K562 (cell line): ENCODE results near the gene ATF4. TPM values are rescaled to one million over a fixed set of nuclear protein-coding genes. Genes with fewer than 3 reads are reported as not detected.
A peak's percentile ranks its signal among the peaks of the same experiment; 100 is the strongest.

Experiments used
- CBX1 ChIP-seq: sonication (generic); IDR thresholded peaks from 2 replicates; pipeline ENCODE4 v1.6.1; 2016; ENCODE audit warnings: antibody characterized with exemption, low read depth, mild to moderate bottlenecking
- MGA ChIP-seq: fragments of 450-650 bp; IDR thresholded peaks from 2 replicates; pipeline ENCODE4 v1.6.1; 2016; ENCODE audit warnings: mild to moderate bottlenecking, moderate library complexity
- REST ChIP-seq, 2 experiments: fragments of 450-650 bp; formaldehyde crosslinking in 1 of 2; IDR thresholded peaks; 2 replicates each; pipeline versions ENCODE4 v1.4.0 to v1.6.1; 2014 to 2020; ENCODE audit warnings: mild to moderate bottlenecking in 2 of 2, borderline replicate concordance in 1 of 2, low read depth in 1 of 2
- ZFP36 ChIP-seq: fragments of 150-350 bp; IDR thresholded peaks from 2 replicates; pipeline ENCODE4 v1.6.1; 2018; ENCODE audit warnings: low read length, low read depth; ENCODE audit not compliant: partially characterized antibody
- polyA plus RNA-seq, 8 experiments: library from polyadenylated mRNA; depleted of rRNA in 4 of 8; stranded (reverse) in 5 of 8; unstranded in 3 of 8; fragments of >200 nt; fragmentation: Nextera tagmentation in 2 of 8; fragmentation: Illumina TruSeq in 1 of 8; extraction: Ambion mirVana in 2 of 8; extraction: Trizol in 1 of 8; gene quantifications; 2 replicates each; pipeline versions ENCODE4 v1.2.1 to v1.2.3, GENCODE V29; 2011 to 2014; ENCODE audit warnings: inconsistent platforms in 1 of 8, missing spikeins in 1 of 8
- total RNA-seq, 7 experiments: library from RNA; depleted of rRNA in 6 of 7; stranded (reverse); fragments of >200 nt in 6 of 7; fragmentation: Illumina TruSeq in 2 of 7; extraction: Trizol in 2 of 7; gene quantifications; 2 replicates each; pipeline versions ENCODE4 v1.2.1 to v1.2.3, GENCODE V29; 2011 to 2021; ENCODE audit warnings: low replicate concordance in 1 of 7

The ATF4 gene
- total and polyA plus RNA-seq, 9 of the 15 experiments (the other 6 are each of a cell fraction or from before 2014, with no cell fraction given): 93.1 to 723 (median 355) TPM

GRCh38 chr22:39472570-39473556 lies 47.5 kb upstream of the ATF4 start (continued):
- TF ChIP-seq REST (IDR thresholded peaks at IDR 0.05; ENCODE audit: borderline replicate concordance) (0 out of 2 replicates have a peak, but pooled peaks have one; percentile 18), REST (CRISPR knock-in tag; IDR thresholded peaks at IDR 0.05; ENCODE audit: low read depth) (no peak), MGA (peak; percentile 66), ZFP36 (no peak), CBX1 (no peak)
